Coronary artery (tissue), 2 donors: ENCODE data around the gene GPR55.

Experiments
- DNase-seq: peaks from one replicate; pipeline ENCODE4 v3.0.0-alpha.2; 2017; ENCODE audit warnings: low spot score
- H3K27ac ChIP-seq, 2 donors: fragments of 200-600 bp; sonication (generic); one replicate each; pipeline ENCODE4 v1.5.1; 2016 to 2019
- H3K4me3 ChIP-seq: fragments of 200-600 bp; sonication (generic); 2 replicates; pipeline ENCODE4 v1.5.1; 2016; ENCODE audit warnings: mild to moderate bottlenecking, moderate library complexity
- TF ChIP-seq, protein P1 (sequence below): fragments of 200-600 bp; sonication (generic); IDR thresholded peaks from one replicate; pipeline ENCODE4 v1.5.1; 2019; ENCODE audit warnings: antibody characterized with exemption

Gene GPR55

DNA sequence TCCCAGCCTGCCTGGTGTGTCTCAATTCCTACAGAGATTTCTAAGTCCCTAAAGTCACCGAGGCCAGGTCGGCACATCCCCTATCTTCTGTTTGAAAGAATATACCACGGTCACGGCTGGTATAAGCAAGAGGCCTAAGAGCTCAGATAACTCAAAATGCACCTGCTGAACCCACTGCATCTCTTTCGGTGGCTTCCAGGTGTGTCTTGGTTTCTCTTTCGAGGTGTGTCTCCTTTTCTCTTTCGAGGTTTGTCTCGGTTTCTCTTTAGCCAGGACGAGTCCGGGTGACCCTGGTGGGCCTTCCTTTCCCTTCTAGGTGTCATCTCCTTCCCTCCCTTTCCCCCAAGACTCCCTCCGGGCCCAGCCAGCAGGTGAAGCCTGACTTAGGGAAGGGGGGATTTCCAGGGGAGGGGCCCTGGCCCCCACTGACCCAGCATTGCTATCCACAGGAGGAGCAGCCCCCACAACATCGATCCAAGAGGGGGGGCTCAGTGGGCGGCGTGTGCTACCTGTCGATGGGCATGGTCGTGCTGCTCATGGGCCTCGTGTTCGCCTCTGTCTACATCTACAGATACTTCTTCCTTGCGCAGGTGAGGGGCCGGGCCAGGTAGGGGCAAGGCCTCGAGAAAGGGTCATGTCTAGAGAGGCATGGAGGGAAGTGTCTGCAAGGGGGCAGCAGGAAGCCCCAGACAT is 51.9 kb downstream of the GPR55 start:
- H3K4me3 ChIP-seq: no peak overlapping the region
- DNase-seq: no peak
- H3K27ac ChIP-seq: no peak overlapping the region
- TF ChIP-seq, protein P1, sequence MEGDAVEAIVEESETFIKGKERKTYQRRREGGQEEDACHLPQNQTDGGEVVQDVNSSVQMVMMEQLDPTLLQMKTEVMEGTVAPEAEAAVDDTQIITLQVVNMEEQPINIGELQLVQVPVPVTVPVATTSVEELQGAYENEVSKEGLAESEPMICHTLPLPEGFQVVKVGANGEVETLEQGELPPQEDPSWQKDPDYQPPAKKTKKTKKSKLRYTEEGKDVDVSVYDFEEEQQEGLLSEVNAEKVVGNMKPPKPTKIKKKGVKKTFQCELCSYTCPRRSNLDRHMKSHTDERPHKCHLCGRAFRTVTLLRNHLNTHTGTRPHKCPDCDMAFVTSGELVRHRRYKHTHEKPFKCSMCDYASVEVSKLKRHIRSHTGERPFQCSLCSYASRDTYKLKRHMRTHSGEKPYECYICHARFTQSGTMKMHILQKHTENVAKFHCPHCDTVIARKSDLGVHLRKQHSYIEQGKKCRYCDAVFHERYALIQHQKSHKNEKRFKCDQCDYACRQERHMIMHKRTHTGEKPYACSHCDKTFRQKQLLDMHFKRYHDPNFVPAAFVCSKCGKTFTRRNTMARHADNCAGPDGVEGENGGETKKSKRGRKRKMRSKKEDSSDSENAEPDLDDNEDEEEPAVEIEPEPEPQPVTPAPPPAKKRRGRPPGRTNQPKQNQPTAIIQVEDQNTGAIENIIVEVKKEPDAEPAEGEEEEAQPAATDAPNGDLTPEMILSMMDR: no peak

DNA sequence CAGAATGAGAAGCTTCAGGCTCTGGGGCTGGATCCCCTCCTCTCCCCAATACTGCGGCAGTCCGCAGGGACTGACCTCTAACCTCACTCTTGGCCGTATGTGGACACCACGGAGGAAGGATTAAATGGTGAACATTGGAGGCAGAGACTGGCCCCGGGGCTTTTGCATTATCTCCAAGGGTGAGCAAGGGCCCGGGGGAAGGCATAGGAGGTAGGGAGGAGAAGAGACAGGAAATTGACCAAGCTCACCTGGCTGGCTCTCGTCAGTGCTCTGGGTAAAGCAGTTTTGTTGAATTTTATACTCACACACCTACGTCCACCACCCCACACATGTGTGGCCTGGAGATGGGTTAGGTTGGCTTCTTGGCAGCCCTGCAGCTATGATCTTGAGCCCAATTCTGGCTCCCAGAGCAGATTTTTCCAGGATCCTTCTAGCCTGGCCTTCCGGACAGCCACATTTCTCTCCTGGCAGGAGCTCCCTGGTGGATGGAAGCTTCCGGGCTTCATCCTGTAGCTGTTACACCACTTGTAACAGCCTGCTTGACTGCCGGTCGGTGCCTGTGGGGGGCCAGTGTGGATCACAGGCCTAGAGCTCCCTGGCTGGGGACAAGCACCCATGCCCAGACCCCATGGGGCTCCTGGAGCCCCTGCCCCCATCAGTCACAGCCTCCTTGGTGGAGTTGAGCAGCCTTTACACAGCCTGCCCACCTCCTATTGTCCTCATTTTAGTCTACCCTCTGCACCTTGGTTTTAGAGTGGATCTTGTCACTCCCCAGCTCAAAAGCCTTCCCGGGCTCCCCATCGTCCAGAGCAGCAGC is 52.7 kb downstream of the GPR55 start:
- Histone ChIP-seq H3K4me3 (no peak overlapping the region), H3K27ac (no peak overlapping the region)
- no peak for DNase-seq
- TF ChIP-seq, protein P1: no peak

DNA sequence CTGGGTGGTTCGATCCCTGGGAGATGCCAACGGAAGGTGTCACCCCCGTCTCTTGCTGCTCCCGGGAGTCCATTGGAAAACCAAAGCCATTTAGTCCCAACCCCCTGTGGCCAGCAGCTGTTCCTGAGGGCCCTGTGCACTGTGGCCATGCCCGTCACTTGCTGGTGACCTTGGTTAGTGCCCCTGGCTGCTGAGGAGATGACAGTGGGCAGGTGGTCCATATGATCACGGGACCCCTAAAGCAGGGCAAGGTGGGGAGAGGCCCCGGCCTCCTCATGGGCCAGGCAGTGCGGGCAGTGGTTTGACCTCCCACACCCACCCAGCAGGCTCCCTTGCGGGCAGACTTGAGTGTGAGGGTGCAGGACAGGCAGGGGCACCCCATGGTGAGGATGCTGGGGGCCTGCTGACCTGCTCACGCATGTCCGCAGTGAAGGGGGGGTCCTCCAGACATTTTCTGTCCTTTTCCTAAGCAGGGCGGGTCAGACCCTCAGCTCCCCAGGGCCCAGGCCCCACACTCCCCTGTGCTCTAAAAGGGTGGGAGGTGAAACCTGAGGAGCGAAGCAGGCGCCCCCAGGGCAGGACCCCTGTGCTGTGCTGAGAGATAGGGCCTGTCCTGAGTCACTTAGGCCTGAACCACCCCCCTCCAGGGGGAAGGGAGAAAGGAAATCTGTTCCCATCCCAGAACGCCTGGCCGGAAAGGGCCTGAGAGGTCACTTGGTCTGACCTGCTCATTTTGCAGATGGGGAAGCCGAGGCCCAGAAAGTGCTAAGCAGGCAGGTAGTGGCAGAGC is 53.5 kb downstream of the GPR55 start:
- H3K4me3 ChIP-seq: no peak overlapping the region
- no peak for DNase-seq
- no peak overlapping the region for H3K27ac ChIP-seq
- TF ChIP-seq, protein P1: no peak

DNA sequence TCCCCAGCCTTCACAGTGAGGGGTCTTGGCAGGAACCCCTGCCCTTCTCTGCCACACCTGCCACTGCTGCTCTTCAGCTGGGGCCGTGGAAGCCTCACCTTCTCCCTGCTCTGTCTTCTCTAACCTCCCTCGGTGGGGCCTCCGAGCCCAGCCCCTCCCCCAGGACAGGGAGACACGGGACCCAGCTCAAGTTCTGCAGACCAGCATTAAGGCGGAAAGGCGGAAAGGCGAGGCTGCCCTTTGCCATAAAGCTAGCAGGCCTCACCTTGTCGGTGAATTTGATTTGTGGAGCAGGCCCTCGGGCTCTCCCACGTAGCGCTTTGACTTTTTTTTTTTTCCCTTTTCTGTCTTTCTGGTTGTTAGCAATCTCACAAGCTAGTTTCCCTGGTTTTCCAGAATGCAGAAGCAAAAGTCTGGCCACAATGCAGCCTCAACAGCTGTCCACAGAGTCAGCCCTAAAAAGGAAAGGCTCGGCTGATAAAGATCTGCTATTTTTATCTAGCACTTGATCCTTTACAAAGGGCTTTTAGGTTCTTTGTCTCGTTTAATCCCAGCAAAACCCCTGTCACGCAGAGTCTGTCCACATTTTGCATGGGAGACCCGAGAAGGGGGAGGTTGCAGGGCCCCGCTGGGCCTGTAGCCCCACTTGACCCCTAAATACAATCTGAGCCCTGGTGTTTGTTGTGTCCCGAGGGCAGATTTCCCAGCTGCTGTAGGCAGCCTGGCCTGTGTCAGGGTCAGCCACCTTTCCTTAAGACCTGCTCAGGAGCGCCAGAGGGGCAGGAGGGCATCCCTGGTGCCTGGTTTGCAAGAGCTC is 54.3 kb downstream of the GPR55 start:
- Histone ChIP-seq H3K27ac (no peak overlapping the region), H3K4me3 (no peak overlapping the region)
- DNase-seq: no peak
- TF ChIP-seq, protein P1: no peak

DNA sequence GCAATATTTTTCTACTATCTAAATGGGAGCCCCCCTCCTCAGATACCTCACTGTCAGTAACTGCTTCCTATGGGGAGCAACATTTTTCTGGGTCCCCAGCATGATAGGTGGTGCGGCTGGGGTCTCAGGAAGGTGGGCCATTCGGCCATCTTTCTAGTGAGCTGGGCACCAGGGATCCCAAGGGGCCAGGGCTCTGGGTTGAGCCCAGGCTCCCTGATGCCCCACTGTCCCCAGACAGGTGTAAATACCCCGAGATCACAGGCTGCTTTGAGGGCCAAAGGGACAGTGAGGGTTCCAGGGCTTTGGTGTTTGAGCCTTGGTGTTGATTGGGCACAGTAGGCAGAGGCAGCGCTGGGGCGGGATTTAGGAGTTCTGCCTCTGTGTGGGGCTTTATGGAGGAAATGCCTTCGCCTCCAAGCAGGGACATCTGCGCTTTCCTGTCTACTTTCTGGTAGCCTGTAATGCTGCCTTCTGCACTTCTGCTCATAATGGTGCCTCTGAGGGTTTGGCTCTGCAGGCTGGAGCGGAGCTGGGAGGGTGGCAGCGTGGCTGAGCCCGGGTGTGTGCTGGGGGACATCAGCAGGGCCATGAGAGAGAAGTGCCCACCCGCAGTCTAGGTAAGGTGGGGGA is 55.0 kb downstream of the GPR55 start:
- DNase-seq: no peak
- TF ChIP-seq, protein P1: no peak
- Histone ChIP-seq H3K4me3 (no peak overlapping the region), H3K27ac (no peak overlapping the region)
